Muscle of arm (tissue), 12 donors: ENCODE measurements around the gene RFC5. TPM values are rescaled to one million over a fixed set of nuclear protein-coding genes. Genes with fewer than 3 reads are reported as not detected.
"Not testable (repeated sequence)": the region's sequence is repeated elsewhere in the genome, so short reads cannot be mapped to it uniquely, and the experiment has no call there.

Source experiments
- DNase-seq: peaks from one replicate; pipeline ENCODE4 v3.0.0-alpha.2; 2013
- polyA plus RNA-seq, 12 donors: library from polyadenylated mRNA; unstranded; fragments of 120-200 nt; gene quantifications; one replicate each; pipeline ENCODE4 v1.2.1, GENCODE V29; 2013; ENCODE audit not compliant: insufficient read length in 12 of 12

RFC5 gene
- polyA plus RNA-seq, 12 donors, result 10.8 to 25.0 (median 16.0) TPM; not detected in 1

- DNase-seq, result no peak
These were observed 4.5 kb upstream of the RFC5 start for GRCh38 chr12:118011961-118012360.

- no peak for DNase-seq
These were observed 3.2 kb upstream of the RFC5 start for GRCh38 chr12:118013283-118013682.

GRCh38 chr12:118015306-118015705 lies 1.2 kb upstream of the RFC5 start:
- no peak for DNase-seq

- no peak for DNase-seq
These were observed 559 bp upstream of the RFC5 start for GRCh38 chr12:118015944-118016343.

GRCh38 chr12:118017926-118018325 lies 1.4 kb downstream of the RFC5 start:
- DNase-seq, result no peak

- no peak for DNase-seq
These were observed 3.5 kb downstream of the RFC5 start for GRCh38 chr12:118020036-118020435.

GRCh38 chr12:118022097-118022727 lies 5.7 kb downstream of the RFC5 start:
- DNase-seq, result not testable (repeated sequence)

GRCh38 chr12:118022728-118023109 lies 6.2 kb downstream of the RFC5 start:
- DNase-seq, result no peak

- DNase-seq, result no peak
These were observed 6.9 kb downstream of the RFC5 start for GRCh38 chr12:118023301-118023860.

- no peak for DNase-seq
These were observed 8.7 kb downstream of the RFC5 start for GRCh38 chr12:118025168-118025567.

GRCh38 chr12:118029166-118029565 lies 12.7 kb downstream of the RFC5 start:
- no peak for DNase-seq

- DNase-seq, result no peak
These were observed 15.7 kb downstream of the RFC5 start for GRCh38 chr12:118032188-118032587.

GRCh38 chr12:118033323-118033722 lies 16.8 kb downstream of the RFC5 start:
- no peak for DNase-seq

GRCh38 chr12:118033902-118034301 lies 17.4 kb downstream of the RFC5 start:
- DNase-seq, result no peak

- no peak for DNase-seq
These were observed 18.1 kb downstream of the RFC5 start for GRCh38 chr12:118034429-118035189.

GRCh38 chr12:118035190-118036041 lies 18.9 kb downstream of the RFC5 start:
- DNase-seq, result no peak

GRCh38 chr12:118036672-118037411 lies 20.3 kb downstream of the RFC5 start:
- DNase-seq, result no peak

GRCh38 chr12:118038137-118038536 lies 21.6 kb downstream of the RFC5 start:
- DNase-seq, result no peak

GRCh38 chr12:118042091-118042490 lies 25.6 kb downstream of the RFC5 start:
- DNase-seq, result no peak

- DNase-seq, result no peak
These were observed 27.6 kb downstream of the RFC5 start for GRCh38 chr12:118044075-118044474.

GRCh38 chr12:118044577-118044976 lies 28.1 kb downstream of the RFC5 start:
- DNase-seq, result no peak

- DNase-seq, result no peak
These were observed 29.9 kb downstream of the RFC5 start for GRCh38 chr12:118046430-118046829.
